Kidney epithelial cell (primary cell): ENCODE measurements around the gene TNFRSF18. TPM values are rescaled to one million over a fixed set of nuclear protein-coding genes. Genes with fewer than 3 reads are reported as not detected.
A peak's percentile ranks its signal among the peaks of the same experiment; 100 is the strongest.

Source experiments
- DNase-seq: peaks from one replicate; pipeline ENCODE4 v3.0.0-alpha.2; 2010; ENCODE audit warnings: low read depth
- H3K27me3 ChIP-seq: 2 replicates; pipeline ENCODE4 v1.6.0; 2011; ENCODE audit warnings: low read length; ENCODE audit not compliant: control insufficient read depth, insufficient read depth
- H3K36me3 ChIP-seq: 2 replicates; pipeline ENCODE4 v1.5.1; 2011; ENCODE audit warnings: low read length; ENCODE audit not compliant: control insufficient read depth, insufficient read depth
- H3K4me3 ChIP-seq: 2 replicates; pipeline ENCODE4 v1.5.1; 2011; ENCODE audit warnings: low read depth, mild to moderate bottlenecking, control low read depth, low read length
- CTCF ChIP-seq: IDR thresholded peaks from 2 replicates; pipeline ENCODE4 v1.5.1; 2011; ENCODE audit warnings: mild to moderate bottlenecking, moderate library complexity, low read length, control low read depth, inconsistent platforms; ENCODE audit not compliant: insufficient read depth, poor library complexity, severe bottlenecking
- total RNA-seq: library from RNA; depleted of rRNA; stranded (reverse); fragments of >200 nt; gene quantifications from 2 replicates; pipeline ENCODE4 v1.2.3, GENCODE V29; 2015

The TNFRSF18 gene
- total RNA-seq, 1 donor from 2014 or later, result 0.67 TPM

GRCh38 chr1:1157914-1158710, 48.3 kb downstream of the TNFRSF18 start:
- no peaks in the 10 kb centered on the region for H3K27me3 ChIP-seq
- peak overlapping the region; percentile 37 for H3K4me3 ChIP-seq
- no peak for TF ChIP-seq CTCF
- no peaks in the 10 kb centered on the region for H3K36me3 ChIP-seq
- no peak for DNase-seq

- no peaks in the 10 kb centered on the region for H3K36me3 ChIP-seq
- TF ChIP-seq CTCF, result no peak
Observed at GRCh38 chr1:1157426-1157913, 48.9 kb downstream of the TNFRSF18 start.

GRCh38 chr1:1157033-1157365, 49.4 kb downstream of the TNFRSF18 start:
- no peaks in the 10 kb centered on the region for H3K27me3 ChIP-seq
- no peak overlapping the region for H3K4me3 ChIP-seq
- no peaks in the 10 kb centered on the region for H3K36me3 ChIP-seq
- no peak for DNase-seq
- no peak for TF ChIP-seq CTCF

More at GRCh38 chr1:1157426-1157913, 48.9 kb downstream of the TNFRSF18 start:
- Histone ChIP-seq H3K27me3 (no peaks in the 10 kb centered on the region), H3K4me3 (peak overlapping the region; percentile 37)
- DNase-seq, result peak; percentile 53

GRCh38 chr1:1156140-1157032, 50.0 kb downstream of the TNFRSF18 start:
- Histone ChIP-seq H3K4me3 (no peak overlapping the region), H3K27me3 (no peaks in the 10 kb centered on the region), H3K36me3 (no peaks in the 10 kb centered on the region)
- no peak for TF ChIP-seq CTCF
- DNase-seq, result no peak

GRCh38 chr1:1155258-1155657, 51.1 kb downstream of the TNFRSF18 start:
- no peak overlapping the region for H3K4me3 ChIP-seq
- DNase-seq, result no peak
- TF ChIP-seq CTCF, result no peak
- H3K27me3 ChIP-seq, result no peaks in the 10 kb centered on the region
- H3K36me3 ChIP-seq, result no peaks in the 10 kb centered on the region
